Measurements from ENCODE around the gene PBX4.

- TF ChIP-seq CTCF (IDR thresholded peaks at IDR 0.05; ENCODE audit: insufficient read depth, low read depth, low read length) (no peak), EZH2 (IDR thresholded peaks at IDR 0.05; ENCODE audit: insufficient read depth, low read length) (no peak)
Measured at GRCh38 chr19:19548915-19549759, 69.3 kb downstream of the PBX4 start.

All from astrocyte (in vitro differentiated cells and primary cell).